ENCODE measurements around the gene MTHFD2L.

Gene MTHFD2L

GRCh38 chr4:74287164-74287563 is 129.2 kb downstream of the MTHFD2L start:
- no peak for DNase-seq

GRCh38 chr4:74287791-74288190 is 129.9 kb downstream of the MTHFD2L start:
- no peaks in the 10 kb centered on the region for H3K36me3 ChIP-seq
- H3K4me1 ChIP-seq: no peaks in the 10 kb centered on the region
- H3K4me3 ChIP-seq (ENCODE audit: low read depth, low read length): no peak overlapping the region
- no peaks in the 10 kb centered on the region for H3K9me3 ChIP-seq
- TF ChIP-seq CTCF (IDR thresholded peaks at IDR 0.05; ENCODE audit: low read depth, low read length): no peak
- no peaks in the 10 kb centered on the region for H3K27me3 ChIP-seq
- DNase-seq: no peak

More at GRCh38 chr4:74287164-74287563, 129.2 kb downstream of the MTHFD2L start:
- Histone ChIP-seq H3K27me3 (no peaks in the 10 kb centered on the region), H3K36me3 (no peaks in the 10 kb centered on the region), H3K4me3 (ENCODE audit: low read depth, low read length) (no peak overlapping the region), H3K4me1 (no peaks in the 10 kb centered on the region), H3K9me3 (no peaks in the 10 kb centered on the region)
- TF ChIP-seq CTCF (IDR thresholded peaks at IDR 0.05; ENCODE audit: low read depth, low read length): no peak

GRCh38 chr4:74291471-74291870 is 133.6 kb downstream of the MTHFD2L start:
- Histone ChIP-seq H3K27me3 (no peaks in the 10 kb centered on the region), H3K36me3 (no peaks in the 10 kb centered on the region), H3K4me1 (no peaks in the 10 kb centered on the region), H3K9me3 (no peaks in the 10 kb centered on the region), H3K4me3 (ENCODE audit: low read depth, low read length) (no peak overlapping the region)
- DNase-seq: no peak
- no peak for TF ChIP-seq CTCF (IDR thresholded peaks at IDR 0.05; ENCODE audit: low read depth, low read length)

- H3K4me1 ChIP-seq: no peaks in the 10 kb centered on the region
These were observed 134.4 kb downstream of the MTHFD2L start for GRCh38 chr4:74292111-74292870.

GRCh38 chr4:74293558-74293957 is 135.6 kb downstream of the MTHFD2L start:
- Histone ChIP-seq H3K36me3 (no peaks in the 10 kb centered on the region), H3K4me1 (no peaks in the 10 kb centered on the region), H3K27me3 (no peaks in the 10 kb centered on the region), H3K9me3 (no peaks in the 10 kb centered on the region), H3K4me3 (ENCODE audit: low read depth, low read length) (no peak overlapping the region)
- DNase-seq: no peak
- no peak for TF ChIP-seq CTCF (IDR thresholded peaks at IDR 0.05; ENCODE audit: low read depth, low read length)

More at GRCh38 chr4:74292111-74292870, 134.4 kb downstream of the MTHFD2L start:
- TF ChIP-seq CTCF (IDR thresholded peaks at IDR 0.05; ENCODE audit: low read depth, low read length): no peak
- H3K36me3 ChIP-seq: no peaks in the 10 kb centered on the region
- no peak for DNase-seq
- no peak overlapping the region for H3K4me3 ChIP-seq (ENCODE audit: low read depth, low read length)
- no peaks in the 10 kb centered on the region for H3K27me3 ChIP-seq
- H3K9me3 ChIP-seq: no peaks in the 10 kb centered on the region

- no peak for TF ChIP-seq CTCF (IDR thresholded peaks at IDR 0.05; ENCODE audit: low read depth, low read length)
- Histone ChIP-seq H3K4me1 (no peaks in the 10 kb centered on the region), H3K27me3 (no peaks in the 10 kb centered on the region), H3K36me3 (no peaks in the 10 kb centered on the region), H3K9me3 (no peaks in the 10 kb centered on the region), H3K4me3 (ENCODE audit: low read depth, low read length) (no peak overlapping the region)
- DNase-seq: no peak
These were observed 136.8 kb downstream of the MTHFD2L start for GRCh38 chr4:74294681-74295080.
